NCI-H2196 (cell line): ENCODE measurements around the gene BCL2L14.
"Not testable (repeated sequence)": the region's sequence is repeated elsewhere in the genome, so short reads cannot be mapped to it uniquely, and the experiment has no call there.

Source experiments
- DNase-seq: peaks from one replicate; lab custom pipeline; 2025; ENCODE audit not compliant: unreplicated experiment; lab: John Stamatoyannopoulos, UW

Gene BCL2L14

DNA sequence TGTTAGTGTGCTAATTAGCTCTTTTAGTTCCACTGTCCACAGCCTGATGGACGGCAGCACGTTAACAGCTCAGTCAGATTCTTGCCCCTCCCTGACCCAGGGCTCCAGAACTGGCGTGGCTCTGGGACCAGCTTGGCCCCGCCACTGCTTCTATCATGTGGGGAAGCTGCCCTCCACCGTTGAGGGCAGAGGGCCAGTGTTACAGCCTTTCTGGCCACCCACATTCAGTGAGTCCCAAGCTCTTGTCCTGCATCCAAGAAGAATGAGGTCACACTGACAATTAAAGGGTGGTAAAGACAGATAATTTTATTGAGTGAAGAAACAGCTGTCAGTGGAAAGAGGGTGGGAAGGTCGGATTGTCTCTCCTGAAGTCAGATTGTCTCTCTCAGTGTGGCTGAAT, 36.9 kb downstream of the BCL2L14 start:
- no peak for DNase-seq

GRCh38 chr12:12108441-12109058, 37.8 kb downstream of the BCL2L14 start:
- no peak for DNase-seq

- DNase-seq: not testable (repeated sequence)
Measured at GRCh38 chr12:12110923-12111555, 40.3 kb downstream of the BCL2L14 start.

- DNase-seq: no peak
Measured at GRCh38 chr12:12115514-12115913, 44.8 kb downstream of the BCL2L14 start.

DNA sequence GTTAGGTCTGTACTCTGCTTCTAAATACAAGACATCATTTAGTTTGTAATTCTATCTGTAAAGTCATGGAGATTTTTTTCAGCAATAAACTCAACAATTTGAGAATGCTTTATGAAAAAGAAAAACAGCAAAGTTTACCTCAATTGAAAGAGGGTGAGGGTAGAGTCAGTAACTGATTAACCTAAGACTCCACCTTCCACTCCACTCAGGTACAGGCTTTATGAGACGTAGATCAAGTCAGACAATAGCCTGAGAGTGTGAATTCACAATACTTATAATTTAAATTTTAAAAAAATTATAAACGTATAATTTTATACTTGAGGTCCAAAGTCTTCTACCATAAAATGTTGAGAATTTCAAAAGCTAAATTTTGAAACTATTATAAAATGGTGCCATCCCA, 45.9 kb downstream of the BCL2L14 start:
- DNase-seq: no peak

DNA sequence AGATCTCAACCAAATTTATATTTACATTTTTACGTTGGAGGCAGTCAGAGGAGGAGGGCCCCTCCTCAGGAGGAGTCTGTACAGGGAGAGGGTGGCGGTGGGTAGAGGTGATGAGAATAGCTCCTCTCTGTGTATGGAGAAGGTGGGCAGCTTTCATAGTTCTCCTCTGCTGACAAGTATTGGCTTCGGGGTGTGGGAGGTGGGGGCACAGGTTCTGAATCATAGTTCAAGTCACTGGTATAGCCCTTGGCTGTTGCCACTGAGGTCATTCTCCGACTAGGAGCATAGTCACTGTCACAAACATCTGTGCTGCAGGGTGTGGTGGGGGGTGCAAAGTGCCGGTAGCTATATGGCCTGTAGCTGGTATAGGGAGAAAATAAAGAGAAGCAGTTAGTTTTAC, 50.3 kb downstream of the BCL2L14 start:
- no peak for DNase-seq

- no peak for DNase-seq
Measured at GRCh38 chr12:12123036-12123604, 52.4 kb downstream of the BCL2L14 start.

DNA sequence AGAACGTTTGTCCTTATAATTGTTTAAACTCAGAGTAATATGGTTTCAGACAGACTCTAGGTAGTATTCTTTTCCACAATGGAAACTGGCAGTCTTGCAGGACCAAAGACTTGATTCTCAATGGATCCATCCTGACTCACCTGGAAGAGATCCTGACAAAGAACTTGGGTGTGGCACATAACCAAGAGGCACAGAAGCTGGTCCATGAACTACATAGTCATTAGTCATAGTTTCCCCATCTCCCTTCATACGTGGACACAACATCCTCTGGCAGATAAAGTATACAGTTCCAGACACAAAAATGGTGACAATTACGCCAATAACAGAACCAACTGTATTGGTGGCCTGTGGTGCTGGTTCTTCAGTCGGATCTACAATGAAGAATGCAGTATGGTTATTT, 55.8 kb downstream of the BCL2L14 start:
- DNase-seq: no peak

DNA sequence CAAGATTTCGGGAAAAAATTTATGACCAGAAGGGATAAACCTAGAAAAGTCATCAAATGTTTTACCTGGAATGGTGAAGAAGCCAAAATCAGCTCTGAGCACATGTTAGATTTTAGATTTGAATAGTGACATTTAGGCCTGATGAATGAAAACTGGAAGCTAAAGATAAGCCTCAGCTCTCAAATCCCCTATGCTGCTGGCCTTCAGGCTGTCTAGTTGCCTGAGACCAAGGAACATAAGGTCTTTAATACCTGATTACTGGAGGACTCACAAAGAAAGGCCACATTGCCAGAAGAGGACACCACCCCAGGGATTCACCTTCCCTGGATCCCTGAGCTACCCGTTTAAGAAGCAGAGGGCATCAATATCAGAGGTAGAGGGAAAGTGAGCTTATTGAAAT, 56.6 kb downstream of the BCL2L14 start:
- DNase-seq: no peak

DNA sequence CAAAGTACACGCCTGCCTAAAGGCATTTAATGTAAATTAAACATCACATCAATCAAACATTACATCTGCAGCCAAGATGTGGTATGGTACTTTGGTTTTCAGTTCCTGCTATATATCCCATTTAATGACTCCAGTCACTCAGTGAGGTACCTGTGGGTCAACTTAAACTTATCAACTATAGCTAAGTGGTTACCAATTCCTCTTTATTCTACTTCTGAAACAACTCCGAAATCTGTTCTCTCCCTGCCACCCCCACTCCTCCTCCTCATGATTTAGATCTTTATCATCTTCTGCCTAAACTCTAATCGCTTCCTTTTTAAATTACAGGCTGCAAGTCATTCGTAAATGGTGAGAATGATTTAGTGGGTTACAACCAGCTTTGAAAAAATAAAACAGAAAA, 57.9 kb downstream of the BCL2L14 start:
- no peak for DNase-seq

DNA sequence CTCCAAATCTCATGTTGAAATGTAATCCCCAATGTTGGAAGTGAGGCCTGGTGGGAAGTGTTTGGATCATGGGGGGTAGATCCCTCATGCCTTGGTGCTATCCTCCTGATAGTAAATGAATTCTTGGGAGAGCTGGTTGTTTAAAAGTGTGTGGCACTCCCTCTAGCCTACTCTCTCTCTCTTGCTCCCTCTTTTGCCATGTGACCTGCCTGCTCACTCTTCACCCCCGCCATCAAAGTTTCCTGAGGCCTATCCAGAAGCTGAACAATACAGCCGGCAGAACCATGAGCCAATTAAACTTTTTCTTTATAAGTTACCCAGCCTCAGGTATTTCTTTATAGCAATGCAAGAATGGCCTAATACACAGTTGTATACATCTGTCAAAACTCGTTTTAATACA, 62.5 kb downstream of the BCL2L14 start:
- no peak for DNase-seq

DNA sequence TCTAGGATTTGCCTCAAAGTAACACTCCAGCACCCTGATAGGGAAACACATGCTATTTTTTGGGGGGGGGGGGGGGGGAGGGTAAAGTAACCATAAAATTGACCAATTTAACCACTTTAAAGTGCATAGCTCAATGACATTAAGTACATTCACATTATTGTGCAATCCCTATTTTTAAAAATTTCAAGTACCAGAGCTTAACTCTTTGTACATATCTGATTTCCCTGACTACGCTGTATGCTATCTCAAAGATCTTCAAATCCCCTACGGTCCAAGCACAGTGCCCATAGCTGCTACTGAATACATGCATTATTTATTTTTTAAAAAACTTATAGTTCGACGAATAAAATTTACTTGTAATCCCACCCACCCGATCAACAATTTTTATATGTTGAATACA, 63.0 kb downstream of the BCL2L14 start:
- no peak for DNase-seq

GRCh38 chr12:12138203-12139154, 67.7 kb downstream of the BCL2L14 start:
- DNase-seq: no peak

- DNase-seq: no peak
Measured at GRCh38 chr12:12141000-12141399, 70.3 kb downstream of the BCL2L14 start.

GRCh38 chr12:12144531-12144930, 73.8 kb downstream of the BCL2L14 start:
- DNase-seq: not testable (repeated sequence)

GRCh38 chr12:12147111-12147510, 76.4 kb downstream of the BCL2L14 start:
- DNase-seq: no peak
